ENCODE data around the gene RPS3.
A peak's percentile ranks its signal among the peaks of the same experiment; 100 is the strongest.

The RPS3 gene

DNA sequence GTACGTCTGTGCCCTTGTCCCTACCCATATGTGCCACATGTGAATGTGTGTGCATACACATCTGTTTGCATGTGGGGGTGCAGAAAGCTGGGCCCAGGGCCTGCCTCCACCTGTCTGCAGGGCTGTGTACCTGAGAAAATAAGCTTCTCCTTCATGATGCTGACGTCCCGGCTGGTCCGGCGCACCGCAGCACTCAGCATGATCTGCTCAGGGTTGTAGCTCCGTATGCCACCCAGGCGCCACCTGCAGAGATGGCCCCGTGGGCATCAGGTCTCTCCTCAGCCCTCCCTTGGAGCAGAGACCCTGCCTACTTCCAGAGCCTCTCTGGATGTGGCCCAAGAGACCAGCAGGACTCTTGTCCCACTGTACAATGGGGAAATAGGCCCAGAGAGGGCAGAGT lies 37.5 kb downstream of the RPS3 start:
- no peak for DNase-seq (ENCODE audit: low read depth in 1 of 2, low spot score in 1 of 2)
- in situ Hi-C loops (cut with HindIII; ENCODE audit: low pct_unique_long_range_greater_than_20kb, low sequenced_read_pairs): no loop called here
- TF ChIP-seq JUND (IDR thresholded peaks at IDR 0.05; ENCODE audit: low read depth): no peak

DNA sequence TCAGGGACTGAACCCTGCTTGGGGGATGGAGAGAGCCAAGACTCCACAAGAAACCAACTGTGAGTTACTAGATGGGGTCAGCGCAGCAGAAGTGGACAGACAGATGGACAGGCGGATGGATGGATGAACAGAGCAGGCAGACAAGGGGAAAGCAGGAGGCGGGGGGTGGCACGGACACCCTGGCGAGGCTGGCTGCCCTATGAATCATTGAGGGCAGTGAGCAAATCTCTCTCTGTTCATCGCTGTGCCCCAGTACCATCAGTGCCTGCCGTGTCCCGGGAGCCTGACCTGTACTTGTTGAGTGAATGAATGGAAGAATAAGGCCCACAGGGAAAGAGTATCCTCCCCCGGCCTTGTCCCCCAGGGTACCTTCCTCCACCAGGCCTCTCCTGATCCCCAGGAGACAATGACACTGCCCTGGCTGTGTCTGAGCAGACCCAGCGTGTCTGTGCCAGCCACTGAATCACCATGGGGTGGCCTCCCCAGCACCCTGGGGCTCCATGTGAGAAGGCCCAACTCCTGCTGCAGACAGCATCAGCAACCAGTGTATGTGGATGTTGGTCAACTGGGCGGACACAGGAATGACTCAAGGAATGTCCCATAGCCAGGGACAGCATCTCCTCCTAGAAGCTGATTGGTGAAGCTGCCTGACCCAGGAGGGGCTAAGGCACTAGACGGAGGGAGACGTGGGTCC lies 38.8 kb downstream of the RPS3 start:
- no peak for TF ChIP-seq JUND (IDR thresholded peaks at IDR 0.05; ENCODE audit: low read depth)
- in situ Hi-C loops (cut with HindIII; ENCODE audit: low pct_unique_long_range_greater_than_20kb, low sequenced_read_pairs): no loop called here
- no peak for DNase-seq (ENCODE audit: low read depth in 1 of 2, low spot score in 1 of 2)

DNA sequence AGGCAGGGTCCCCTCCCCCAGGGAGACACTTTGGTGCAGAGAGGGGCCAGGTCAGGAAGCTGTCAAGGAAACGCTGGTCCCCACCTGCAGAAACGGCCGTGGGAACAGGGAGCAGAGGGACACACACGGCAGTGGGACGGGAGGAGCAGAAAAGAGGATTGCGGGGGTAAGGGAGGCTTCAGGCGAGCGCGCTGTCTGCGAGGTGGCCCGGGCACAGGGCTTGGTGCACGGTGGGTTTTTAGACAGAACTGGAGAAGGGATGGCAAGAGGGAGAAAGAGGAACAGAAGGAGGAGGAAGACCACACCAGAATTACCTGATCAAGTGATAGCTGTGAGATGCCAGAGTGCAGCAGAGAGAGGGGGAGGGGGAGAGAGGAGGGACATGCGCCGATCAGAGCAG lies 39.7 kb downstream of the RPS3 start:
- DNase-seq (ENCODE audit: low read depth in 1 of 2, low spot score in 1 of 2): no peak
- in situ Hi-C loops (cut with HindIII; ENCODE audit: low pct_unique_long_range_greater_than_20kb, low sequenced_read_pairs): no loop called here
- TF ChIP-seq JUND (IDR thresholded peaks at IDR 0.05; ENCODE audit: low read depth): no peak

DNA sequence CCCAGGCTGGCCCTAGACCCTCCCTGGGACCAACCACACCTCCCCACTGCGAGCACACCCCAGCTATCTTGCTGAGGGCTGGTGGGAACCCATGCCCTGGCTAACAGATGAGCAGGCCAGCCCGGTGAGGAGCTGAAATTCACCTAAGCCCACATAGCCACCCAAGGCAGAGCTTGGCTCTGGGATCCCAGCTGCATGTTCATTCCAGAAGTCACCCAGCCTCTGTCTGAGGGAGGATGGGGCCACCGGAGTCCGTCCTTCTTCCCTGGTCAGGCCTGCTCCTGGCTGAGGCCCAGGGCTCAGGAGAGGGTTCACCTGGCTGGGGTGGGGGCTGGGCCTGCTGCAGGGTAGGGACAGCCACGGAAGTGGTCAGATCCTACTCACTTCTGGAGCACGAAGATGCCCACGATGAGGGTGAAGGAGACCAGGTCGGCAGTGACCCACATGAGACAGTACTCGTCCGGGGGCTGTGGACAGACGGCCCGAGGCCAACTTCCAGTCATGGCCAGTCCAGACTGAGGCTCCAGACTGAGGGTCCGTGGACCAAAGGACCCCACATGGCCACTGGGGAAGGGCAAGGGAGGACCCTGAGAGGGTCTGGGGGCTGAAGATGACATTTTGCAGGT lies 40.3 kb downstream of the RPS3 start:
- DNase-seq (ENCODE audit: low read depth in 1 of 2, low spot score in 1 of 2): no peak
- TF ChIP-seq JUND (IDR thresholded peaks at IDR 0.05; ENCODE audit: low read depth): no peak
- in situ Hi-C loops (cut with HindIII; ENCODE audit: low pct_unique_long_range_greater_than_20kb, low sequenced_read_pairs): no loop called here

DNA sequence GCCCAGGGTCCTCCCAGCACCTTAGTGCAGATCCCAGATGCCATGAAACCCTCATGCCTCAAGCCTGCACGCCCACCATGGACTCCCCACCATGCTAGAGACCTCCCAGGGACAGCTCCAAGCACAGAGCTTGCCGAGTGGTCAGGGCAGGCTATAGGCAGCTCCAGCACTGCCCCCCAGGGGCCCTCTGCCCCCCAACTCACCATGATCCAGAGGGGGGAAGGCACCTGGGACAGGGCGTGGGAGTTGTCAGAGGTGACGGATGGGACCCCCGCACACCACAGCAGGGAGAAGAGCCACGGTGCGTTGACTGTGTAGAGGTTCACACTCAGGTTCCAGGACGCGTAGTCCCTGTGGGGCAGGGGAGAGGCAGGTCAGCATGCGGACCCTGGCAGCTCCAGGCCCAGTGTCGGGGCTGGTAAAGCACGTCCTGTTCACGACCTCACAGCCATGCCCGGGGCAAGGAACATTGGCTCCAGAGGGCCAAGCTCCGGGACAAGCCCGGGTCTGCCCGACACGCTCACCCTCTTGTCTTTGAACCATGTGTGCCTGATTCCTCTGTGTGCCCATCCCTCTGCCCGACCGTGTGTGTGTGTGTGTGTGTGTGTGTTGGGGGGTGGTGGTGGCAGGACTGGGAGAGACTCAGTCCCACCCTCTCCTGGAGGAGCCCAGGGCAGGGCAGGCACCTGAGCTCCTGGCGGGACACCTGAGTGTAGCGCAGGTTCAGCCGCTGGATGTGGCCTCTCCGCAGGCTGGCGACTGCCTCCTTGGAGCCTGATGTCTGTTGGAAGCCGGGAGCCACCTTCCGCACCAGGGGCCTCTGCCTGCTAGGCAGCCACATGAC lies 41.9 kb downstream of the RPS3 start:
- in situ Hi-C loops (cut with HindIII; ENCODE audit: low pct_unique_long_range_greater_than_20kb, low sequenced_read_pairs): no loop called here
- DNase-seq (ENCODE audit: low read depth in 1 of 2, low spot score in 1 of 2): no peak
- no peak for TF ChIP-seq JUND (IDR thresholded peaks at IDR 0.05; ENCODE audit: low read depth)

DNA sequence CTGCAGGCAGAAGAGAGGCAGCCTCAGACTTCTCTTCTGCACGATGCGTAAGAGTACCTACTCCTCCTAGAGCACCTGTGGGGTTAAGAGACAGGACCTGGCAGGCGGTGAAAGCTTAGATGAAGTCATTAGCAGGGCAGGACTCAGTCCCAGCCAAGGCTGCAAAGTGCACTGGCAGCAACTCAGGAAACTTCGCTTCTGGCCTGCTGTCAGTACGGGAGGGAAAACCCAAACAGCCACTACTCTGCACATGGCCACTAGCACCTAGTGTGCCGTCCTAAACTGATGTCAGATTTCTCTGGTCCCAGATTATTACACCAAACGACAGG lies 42.5 kb downstream of the RPS3 start:
- in situ Hi-C loops (cut with HindIII; ENCODE audit: low pct_unique_long_range_greater_than_20kb, low sequenced_read_pairs): no loop called here
- no peak for TF ChIP-seq JUND (IDR thresholded peaks at IDR 0.05; ENCODE audit: low read depth)
- no peak for DNase-seq (ENCODE audit: low read depth in 1 of 2, low spot score in 1 of 2)

DNA sequence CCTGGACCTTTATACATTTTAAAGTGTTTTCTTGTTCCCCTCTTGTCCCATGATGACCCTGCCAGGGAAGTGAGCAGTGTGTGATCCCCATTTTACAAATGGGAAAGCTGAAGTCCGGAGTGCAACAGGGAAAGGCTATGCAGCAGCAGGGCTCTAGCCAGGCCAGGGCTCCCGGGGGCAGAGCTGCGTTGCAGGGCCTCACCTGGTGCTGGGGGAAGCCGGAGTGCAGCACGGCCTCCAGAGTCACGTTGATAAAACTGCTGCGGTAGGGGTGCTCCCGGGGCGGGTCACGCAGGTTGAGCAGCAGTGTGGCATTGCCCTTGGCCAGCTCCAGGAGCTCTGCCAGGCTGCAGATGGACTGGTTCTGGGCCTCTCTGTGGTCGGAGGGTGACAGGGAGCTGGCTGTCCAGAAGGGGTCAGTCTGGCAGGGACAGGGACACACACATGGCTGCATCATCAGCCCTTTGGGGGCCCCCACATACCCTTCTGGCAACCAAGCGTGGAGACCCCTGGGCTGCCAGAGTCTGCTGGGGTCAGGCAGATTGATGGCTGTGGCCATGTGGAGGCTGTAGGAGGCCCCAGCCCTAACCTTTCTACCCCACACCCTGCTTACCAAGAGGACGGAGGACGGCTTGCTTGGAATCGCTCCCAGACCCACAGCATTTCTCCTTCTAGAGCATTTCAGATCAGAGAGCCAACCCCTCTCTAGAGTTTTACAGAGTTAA lies 43.0 kb downstream of the RPS3 start:
- DNase-seq (ENCODE audit: low read depth in 1 of 2, low spot score in 1 of 2): no peak
- no peak for TF ChIP-seq JUND (IDR thresholded peaks at IDR 0.05; ENCODE audit: low read depth)
- in situ Hi-C loops (cut with HindIII; ENCODE audit: low pct_unique_long_range_greater_than_20kb, low sequenced_read_pairs): no loop called here

DNA sequence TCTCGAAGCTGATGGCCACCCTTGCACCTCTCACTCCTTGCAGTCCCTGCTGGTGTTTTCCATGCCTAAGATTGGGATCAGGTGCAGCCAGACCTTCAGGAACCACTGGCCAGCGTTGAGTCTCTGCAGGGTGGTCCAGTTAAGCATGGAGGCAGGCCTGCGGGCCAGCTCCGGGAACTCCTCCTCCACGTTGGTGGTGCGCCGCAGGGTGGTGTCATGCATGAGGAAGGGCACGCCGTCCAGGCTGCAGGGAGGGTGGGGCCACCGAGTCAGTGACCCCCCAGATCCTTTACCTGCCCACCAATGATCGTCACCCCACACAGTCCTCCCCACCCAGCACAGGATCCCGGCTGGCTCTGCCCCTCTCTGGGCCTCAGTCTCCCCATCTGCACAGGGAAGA lies 43.7 kb downstream of the RPS3 start:
- no peak for TF ChIP-seq JUND (IDR thresholded peaks at IDR 0.05; ENCODE audit: low read depth)
- no peak for DNase-seq (ENCODE audit: low read depth in 1 of 2, low spot score in 1 of 2)
- in situ Hi-C loops (cut with HindIII; ENCODE audit: low pct_unique_long_range_greater_than_20kb, low sequenced_read_pairs): no loop called here

DNA sequence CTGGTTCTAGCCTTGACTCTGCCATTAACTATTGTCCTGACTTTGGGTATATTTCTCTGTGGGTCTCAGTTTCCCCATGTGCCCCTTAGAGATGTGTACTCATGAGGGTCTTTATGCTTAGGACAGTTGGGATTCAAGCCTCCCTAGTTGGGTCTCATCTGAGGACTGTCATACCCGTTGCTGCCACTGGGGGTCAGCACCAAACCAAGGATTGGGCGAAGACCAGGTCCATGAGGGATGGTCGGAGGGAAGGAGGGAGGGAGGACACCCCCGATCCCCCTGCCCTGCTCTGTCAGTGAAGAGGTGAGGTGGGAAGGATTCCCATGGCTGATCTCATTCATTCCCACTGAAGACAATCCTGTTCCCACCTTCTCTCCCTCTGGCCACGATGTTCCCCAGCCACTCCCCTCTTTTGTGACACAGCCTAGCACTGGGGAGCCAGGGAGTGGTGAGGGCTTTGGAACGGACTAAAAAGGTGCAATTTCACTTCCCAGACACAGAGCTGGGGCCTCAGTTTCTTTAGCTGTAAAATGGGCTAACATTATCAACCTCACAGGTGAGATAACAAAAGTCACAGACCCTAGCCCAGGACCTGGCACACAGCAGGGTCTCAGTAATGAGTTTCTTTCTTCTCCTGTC lies 46.1 kb downstream of the RPS3 start:
- no peak for TF ChIP-seq JUND (IDR thresholded peaks at IDR 0.05; ENCODE audit: low read depth)
- in situ Hi-C loops (cut with HindIII; ENCODE audit: low pct_unique_long_range_greater_than_20kb, low sequenced_read_pairs): no loop called here
- DNase-seq (ENCODE audit: low read depth in 1 of 2, low spot score in 1 of 2): peak; percentile 69 to 78

DNA sequence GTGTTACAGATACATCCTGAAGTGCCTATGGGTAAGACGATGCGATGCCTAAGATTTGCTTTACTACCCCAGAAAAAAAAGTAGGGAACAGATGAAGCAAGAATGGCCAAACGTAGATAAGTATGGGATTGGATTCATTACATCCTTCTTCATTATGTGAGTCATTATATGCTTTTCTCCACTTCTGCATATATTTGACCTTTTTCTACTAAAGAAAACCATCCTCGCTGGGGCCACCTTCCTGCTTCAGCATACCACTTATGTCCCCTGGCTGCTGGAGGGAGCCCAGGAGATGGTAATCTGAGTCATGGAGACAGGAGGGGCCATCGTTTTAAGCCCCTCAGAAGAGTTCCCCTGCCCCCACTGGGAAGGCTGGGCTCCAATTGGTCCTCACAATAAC lies 48.1 kb downstream of the RPS3 start:
- in situ Hi-C loops (cut with HindIII; ENCODE audit: low pct_unique_long_range_greater_than_20kb, low sequenced_read_pairs): no loop called here
- no peak for DNase-seq (ENCODE audit: low read depth in 1 of 2, low spot score in 1 of 2)
- no peak for TF ChIP-seq JUND (IDR thresholded peaks at IDR 0.05; ENCODE audit: low read depth)

DNA sequence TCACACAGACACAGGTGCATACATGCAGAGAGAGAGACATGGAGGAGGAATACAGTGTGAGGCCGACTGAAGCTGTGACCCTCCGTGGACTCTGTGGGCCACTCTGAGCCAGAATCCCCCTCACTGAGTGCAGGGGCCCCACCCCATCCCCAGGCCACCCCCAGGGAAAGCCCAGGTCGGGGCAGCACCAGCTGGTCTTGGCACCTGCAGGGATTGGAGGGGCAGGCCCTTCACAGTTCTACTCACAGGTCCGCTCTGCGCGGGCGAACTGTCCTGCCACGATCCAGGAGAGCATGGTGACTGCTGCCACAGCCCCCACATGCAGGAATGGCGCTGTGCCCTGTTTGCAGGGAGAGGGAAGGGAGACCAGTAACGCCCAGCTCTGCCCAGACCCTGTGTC lies 50.0 kb downstream of the RPS3 start:
- in situ Hi-C loops (cut with HindIII; ENCODE audit: low pct_unique_long_range_greater_than_20kb, low sequenced_read_pairs): no loop called here
- no peak for TF ChIP-seq JUND (IDR thresholded peaks at IDR 0.05; ENCODE audit: low read depth)
- DNase-seq (ENCODE audit: low read depth in 1 of 2, low spot score in 1 of 2): no peak

DNA sequence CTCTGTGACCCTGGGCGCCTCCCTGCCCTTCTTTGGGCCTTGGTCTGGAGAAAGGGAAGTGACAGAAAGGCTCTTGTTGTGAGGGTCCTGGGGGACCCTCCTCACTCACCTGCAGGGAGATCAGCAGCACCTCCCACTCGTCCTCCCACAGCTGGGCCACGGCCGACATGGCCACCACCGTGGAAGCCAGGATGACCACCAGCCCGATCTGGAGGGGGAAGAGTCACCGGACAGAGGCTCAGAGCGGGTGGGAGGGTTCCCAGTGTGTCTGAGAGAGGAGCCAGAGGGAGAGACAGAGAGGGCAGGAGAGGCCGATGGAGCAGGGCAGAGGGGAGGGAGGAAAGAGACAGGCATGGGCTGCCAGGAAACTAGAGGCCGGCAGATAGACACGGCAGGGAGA lies 50.5 kb downstream of the RPS3 start:
- in situ Hi-C loops (cut with HindIII; ENCODE audit: low pct_unique_long_range_greater_than_20kb, low sequenced_read_pairs): no loop called here
- DNase-seq (ENCODE audit: low read depth in 1 of 2, low spot score in 1 of 2): no peak
- TF ChIP-seq JUND (IDR thresholded peaks at IDR 0.05; ENCODE audit: low read depth): no peak

All from T47D (cell line).